Left lung (tissue), 10 donors: ENCODE results near the gene STIMATE. TPM values are rescaled to one million over a fixed set of nuclear protein-coding genes. Genes with fewer than 3 reads are reported as not detected.

Experiments used
- ATAC-seq: fragments of 200-7000 bp; cut with Tn5 transposase; one replicate; pipeline ENCODE4 v1.9.1; 2020; ENCODE audit warnings: moderate library complexity
- DNase-seq, 4 donors: peaks; one replicate each; pipeline ENCODE4 v3.0.0-alpha.2; 2013 to 2020
- H3K27ac ChIP-seq, 2 donors: fragments of 200-600 bp; sonication (generic) in 1 of 2; one replicate each; pipeline versions ENCODE4 v1.5.0 to v1.8.0; 2020 to 2021
- H3K27me3 ChIP-seq, 2 donors: fragments of 200-600 bp; sonication (generic) in 1 of 2; one replicate each; pipeline versions ENCODE4 v1.5.0 to v1.8.0; 2020 to 2021
- H3K36me3 ChIP-seq, 2 donors: fragments of 200-600 bp; sonication (generic) in 1 of 2; one replicate each; pipeline versions ENCODE4 v1.5.0 to v1.8.0; 2020 to 2021
- H3K4me1 ChIP-seq, 2 donors: fragments of 200-600 bp; one replicate each; pipeline ENCODE4 v1.8.0; 2021
- H3K4me3 ChIP-seq, 2 donors: fragments of 200-600 bp; sonication (generic) in 1 of 2; one replicate each; pipeline versions ENCODE4 v1.5.0 to v1.8.0; 2020 to 2021; ENCODE audit warnings: mild to moderate bottlenecking in 1 of 2
- H3K9me3 ChIP-seq, 2 donors: fragments of 200-600 bp; sonication (generic) in 1 of 2; one replicate each; pipeline versions ENCODE4 v1.5.0 to v1.8.0; 2020 to 2021
- CTCF ChIP-seq, 2 donors: fragments of 200-600 bp; sonication (generic) in 1 of 2; IDR thresholded peaks; one replicate each; pipeline versions ENCODE4 v1.5.0 to v1.8.0; 2021; ENCODE audit warnings: antibody characterized with exemption in 2 of 2
- intact Hi-C, 2 donors: fragments of 100-400 bp; cut with DNase I; formaldehyde crosslinking; loops; one replicate each; pipeline versions ENCODE4 v1.11.2 to v1.14.2; 2022
- polyA plus RNA-seq, 6 donors: library from polyadenylated mRNA; unstranded; fragments of 120-200 nt; gene quantifications; one replicate each; pipeline ENCODE4 v1.2.1, GENCODE V29; 2013; ENCODE audit not compliant: insufficient read length in 6 of 6
- total RNA-seq, 2 donors: library from RNA; stranded (reverse); fragmentation: NEBNext Ultra II Directional; extraction: Animal tissue kit (Norgen Biotek cat#: 25700); gene quantifications; one replicate each; pipeline ENCODE4 v1.2.1, GENCODE V29; 2021
- donor health status: DM: no; HTN: yes; CAD: no.
- donor health status: DM: no; HTN: no; CAD: no.

The STIMATE gene
- total and polyA plus RNA-seq, 8 donors: 11.6 to 28.3 (median 15.8) TPM

GRCh38 chr3:52824037-52824436 lies 73.3 kb downstream of the STIMATE start:
- intact Hi-C loops: no loop called here
- TF ChIP-seq CTCF (IDR thresholded peaks at IDR 0.05): no peak
- Histone ChIP-seq H3K4me1 (no peaks in the 10 kb centered on the region), H3K4me3 (no peak overlapping the region), H3K9me3 (no peaks in the 10 kb centered on the region), H3K27ac (no peak overlapping the region), H3K36me3 (peaks cover 0 to 27% of the 10 kb centered on the region in 2 donors), H3K27me3 (no peaks in the 10 kb centered on the region)
- ATAC-seq (no peak), DNase-seq (no peak)

DNA sequence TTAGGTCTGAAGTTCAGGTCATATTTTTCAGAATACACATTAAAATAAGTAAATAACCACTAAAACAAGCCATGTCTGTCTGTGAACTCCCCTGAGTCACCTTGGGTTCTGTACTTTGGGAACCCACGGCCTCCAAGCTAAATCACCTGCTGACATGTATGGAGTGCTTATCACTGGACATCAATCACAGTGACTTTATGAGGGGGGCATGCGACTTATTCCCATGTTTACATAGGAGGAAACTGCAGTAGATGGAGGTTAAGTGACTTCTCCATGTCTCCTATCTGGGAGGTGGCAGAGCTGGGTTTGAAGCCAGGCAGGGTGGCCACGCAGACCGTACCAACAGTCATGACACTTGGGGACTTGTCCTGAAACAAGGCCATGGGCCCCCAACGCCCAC lies 75.0 kb downstream of the STIMATE start:
- no peak for TF ChIP-seq CTCF (IDR thresholded peaks at IDR 0.05)
- DNase-seq (no peak), ATAC-seq (no peak)
- no peaks in the 10 kb centered on the region for H3K9me3 ChIP-seq
- no peaks in the 10 kb centered on the region for H3K27me3 ChIP-seq
- no peaks in the 10 kb centered on the region for H3K4me1 ChIP-seq
- H3K27ac ChIP-seq: no peak overlapping the region
- peaks cover 0 to 27% of the 10 kb centered on the region in 2 donors for H3K36me3 ChIP-seq
- H3K4me3 ChIP-seq: no peak overlapping the region
- intact Hi-C loops: no loop called here

DNA sequence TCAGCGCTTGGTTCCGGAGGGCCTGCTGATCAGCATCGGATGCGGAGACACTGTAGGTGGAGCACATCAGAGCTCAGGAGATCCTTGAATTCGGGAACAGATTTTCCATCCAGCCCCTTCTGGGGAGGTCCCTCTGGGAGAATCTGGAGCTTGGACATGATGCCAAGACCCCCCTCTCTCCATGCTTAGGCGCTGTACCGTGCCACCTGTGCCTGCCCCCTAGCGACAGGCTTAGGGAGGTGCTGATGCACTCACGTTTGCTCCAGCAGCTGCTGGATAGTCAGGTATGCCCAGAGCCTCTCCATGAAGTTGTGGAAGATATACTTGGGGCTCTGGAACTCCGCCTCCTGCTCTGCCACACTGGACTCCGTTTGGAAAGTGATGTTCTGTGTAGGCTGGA lies 76.6 kb downstream of the STIMATE start:
- Histone ChIP-seq H3K4me3 (no peak overlapping the region), H3K4me1 (no peaks in the 10 kb centered on the region), H3K27me3 (no peaks in the 10 kb centered on the region), H3K27ac (no peak overlapping the region), H3K36me3 (peaks cover 0 to 27% of the 10 kb centered on the region in 2 donors), H3K9me3 (no peaks in the 10 kb centered on the region)
- TF ChIP-seq CTCF (IDR thresholded peaks at IDR 0.05): peak; percentile 10 to 35
- peak; percentile 61 for ATAC-seq
- DNase-seq: no peak
- intact Hi-C loops: no loop called here

DNA sequence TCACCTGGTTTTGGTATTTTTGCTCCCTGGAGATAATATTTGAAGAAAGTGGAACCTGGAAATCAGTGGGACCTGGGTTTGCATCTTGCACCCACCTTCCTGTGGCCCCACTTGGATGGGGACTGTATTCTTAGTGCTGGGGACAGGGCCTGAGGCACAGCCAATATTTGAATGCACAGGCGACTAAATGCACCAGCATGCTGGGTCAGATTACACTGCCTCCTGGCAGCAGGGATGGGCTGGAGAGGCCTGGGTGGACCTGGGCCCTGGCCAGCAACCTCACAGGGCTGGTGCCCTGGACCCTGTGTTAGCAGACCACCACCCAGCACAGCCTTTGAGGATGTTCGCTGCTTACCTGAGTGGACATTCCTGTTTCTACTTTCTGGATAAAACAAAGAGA lies 77.4 kb downstream of the STIMATE start:
- ATAC-seq: no peak
- H3K36me3 ChIP-seq: peaks cover 0 to 27% of the 10 kb centered on the region in 2 donors
- no peaks in the 10 kb centered on the region for H3K9me3 ChIP-seq
- H3K4me3 ChIP-seq: no peak overlapping the region
- no peak for TF ChIP-seq CTCF (IDR thresholded peaks at IDR 0.05)
- no peak overlapping the region for H3K27ac ChIP-seq
- no peak for DNase-seq
- no peaks in the 10 kb centered on the region for H3K27me3 ChIP-seq
- intact Hi-C loops: no loop called here
- no peaks in the 10 kb centered on the region for H3K4me1 ChIP-seq

DNA sequence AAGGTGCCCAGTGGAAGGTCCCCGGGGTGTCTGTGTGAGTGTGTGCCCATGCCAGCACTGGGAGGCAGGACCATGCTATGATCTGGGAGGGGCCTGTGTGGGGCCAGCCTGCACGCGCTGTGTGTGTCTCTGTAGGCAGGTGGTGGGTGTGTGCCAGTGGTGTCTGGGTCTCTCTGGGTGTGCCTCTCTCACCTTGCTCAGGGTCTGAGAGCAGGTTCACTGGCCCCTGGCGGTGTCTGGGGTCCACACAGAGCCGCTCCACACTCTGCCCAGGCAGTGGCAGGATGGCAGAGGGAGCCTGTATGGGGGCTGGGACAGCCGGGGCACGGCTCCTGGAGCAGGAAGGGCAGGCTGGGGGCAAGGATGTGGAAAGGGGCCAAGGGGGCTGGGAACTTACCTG lies 79.5 kb downstream of the STIMATE start:
- no peak overlapping the region for H3K27ac ChIP-seq
- no peaks in the 10 kb centered on the region for H3K4me1 ChIP-seq
- no peak for TF ChIP-seq CTCF (IDR thresholded peaks at IDR 0.05)
- H3K36me3 ChIP-seq: peaks cover 0 to 10% of the 10 kb centered on the region in 2 donors
- no peak for ATAC-seq
- no peak for DNase-seq
- no peak overlapping the region for H3K4me3 ChIP-seq
- H3K27me3 ChIP-seq: no peaks in the 10 kb centered on the region
- no peaks in the 10 kb centered on the region for H3K9me3 ChIP-seq
- intact Hi-C loops: no loop called here
